OCI-LY1 (cell line): ENCODE data around the gene SMYD3.

Experiments used
- H2AFZ ChIP-seq: fragments of 200-600 bp; sonication (generic), shearing (Covaris generic); 2 replicates; pipeline ENCODE4 v1.6.0; 2014; ENCODE audit warnings: antibody characterized with exemption, mild to moderate bottlenecking, low read length
- H3F3A ChIP-seq: fragments of 200-600 bp; sonication (generic), shearing (Covaris generic); 2 replicates; pipeline ENCODE4 v1.6.0; 2014; ENCODE audit warnings: mild to moderate bottlenecking, antibody characterized with exemption, low read length, moderate library complexity; ENCODE audit not compliant: insufficient read depth
- H3K27ac ChIP-seq: fragments of 200-600 bp; sonication (generic); 2 replicates; pipeline ENCODE4 v1.5.1; 2014; ENCODE audit warnings: low read length, mixed run types, mild to moderate bottlenecking, low read depth; ENCODE audit not compliant: poor library complexity, severe bottlenecking
- H3K27me3 ChIP-seq: fragments of 200-600 bp; sonication (generic); 2 replicates; pipeline ENCODE4 v1.6.0; 2014; ENCODE audit warnings: antibody characterized with exemption, mild to moderate bottlenecking, low read length, moderate library complexity; ENCODE audit not compliant: insufficient read depth
- H3K36me3 ChIP-seq: fragments of 200-600 bp; sonication (generic); 2 replicates; pipeline ENCODE4 v1.6.1; 2014; ENCODE audit warnings: mild to moderate bottlenecking, antibody characterized with exemption, low read length, moderate library complexity, mixed read lengths; ENCODE audit not compliant: insufficient read depth
- H3K4me1 ChIP-seq: fragments of 200-600 bp; sonication (generic); 2 replicates; pipeline ENCODE4 v1.5.1; 2014; ENCODE audit warnings: mild to moderate bottlenecking, low read length, moderate library complexity; ENCODE audit not compliant: insufficient read depth, severe bottlenecking
- H3K4me2 ChIP-seq: fragments of 200-600 bp; sonication (generic), shearing (Covaris generic); 2 replicates; pipeline ENCODE4 v1.6.1; 2014; ENCODE audit warnings: low read length
- H3K4me3 ChIP-seq: fragments of 200-600 bp; sonication (generic); 2 replicates; pipeline ENCODE4 v1.5.1; 2014; ENCODE audit warnings: low read length, low read depth, mild to moderate bottlenecking, mixed read lengths; ENCODE audit not compliant: poor library complexity, severe bottlenecking
- H3K79me2 ChIP-seq: fragments of 200-600 bp; shearing (Covaris generic); 2 replicates; pipeline ENCODE4 v1.6.1; 2016; ENCODE audit warnings: mixed run types, low read length, mixed read lengths; ENCODE audit not compliant: insufficient read depth
- H3K9ac ChIP-seq: fragments of 200-600 bp; sonication (generic), shearing (Covaris generic); 2 replicates; pipeline ENCODE4 v1.6.1; 2014; ENCODE audit warnings: mild to moderate bottlenecking, low read length, mixed read lengths
- H3K9me2 ChIP-seq: fragments of 200-600 bp; sonication (generic), shearing (Covaris generic); 2 replicates; pipeline ENCODE4 v1.6.1; 2014; ENCODE audit warnings: low read depth, mild to moderate bottlenecking, low read length, mixed read lengths
- H3K9me3 ChIP-seq: fragments of 200-600 bp; shearing (Covaris generic); 2 replicates; pipeline ENCODE4 v1.6.1; 2014; ENCODE audit warnings: low read length, mixed read lengths
- H4K20me1 ChIP-seq: fragments of 200-600 bp; sonication (generic), shearing (Covaris generic); 2 replicates; pipeline ENCODE4 v1.6.0; 2016; ENCODE audit warnings: mild to moderate bottlenecking, low read length; ENCODE audit not compliant: insufficient read depth
- CTCF ChIP-seq: fragments of 200-600 bp; sonication (generic), shearing (Covaris generic); IDR thresholded peaks from 2 replicates; pipeline ENCODE4 v1.5.1; 2017; ENCODE audit warnings: mild to moderate bottlenecking, antibody characterized with exemption, low read length, moderate library complexity, mixed read lengths
- EZH2 ChIP-seq: fragments of 200-600 bp; sonication (generic), shearing (Covaris generic); IDR thresholded peaks from 2 replicates; pipeline ENCODE4 v1.8.0; 2017; ENCODE audit warnings: borderline replicate concordance, mixed run types, mild to moderate bottlenecking, antibody characterized with exemption, low read length, moderate library complexity, mixed read lengths

The SMYD3 gene

GRCh38 chr1:246189126-246189525 is 318.0 kb downstream of the SMYD3 start:
- H3K4me1 ChIP-seq = no peaks in the 10 kb centered on the region
- H3F3A ChIP-seq = no peaks in the 10 kb centered on the region
- no peaks in the 10 kb centered on the region for H3K27me3 ChIP-seq
- no peak for TF ChIP-seq EZH2
- TF ChIP-seq CTCF = no peak
- no peak overlapping the region for H2AFZ ChIP-seq
- H3K9me3 ChIP-seq = no peaks in the 10 kb centered on the region
- H3K27ac ChIP-seq = no peak overlapping the region
- H3K9ac ChIP-seq = no peak overlapping the region
- no peak overlapping the region for H3K4me2 ChIP-seq
- H3K79me2 ChIP-seq = no peaks in the 10 kb centered on the region
- H3K4me3 ChIP-seq = no peak overlapping the region
- H3K9me2 ChIP-seq = no peaks in the 10 kb centered on the region
- no peaks in the 10 kb centered on the region for H3K36me3 ChIP-seq
- no peaks in the 10 kb centered on the region for H4K20me1 ChIP-seq

- Histone ChIP-seq H2AFZ (no peak overlapping the region), H3K4me3 (no peak overlapping the region), H3K27ac (no peak overlapping the region), H3K9ac (no peak overlapping the region), H3K36me3 (no peaks in the 10 kb centered on the region), H3K4me1 (no peaks in the 10 kb centered on the region), H3F3A (no peaks in the 10 kb centered on the region), H3K9me2 (no peaks in the 10 kb centered on the region), H3K9me3 (no peaks in the 10 kb centered on the region), H3K79me2 (no peaks in the 10 kb centered on the region), H4K20me1 (no peaks in the 10 kb centered on the region), H3K4me2 (no peak overlapping the region), H3K27me3 (no peaks in the 10 kb centered on the region)
- TF ChIP-seq EZH2 = no peak
- no peak for TF ChIP-seq CTCF
Measured at GRCh38 chr1:246187834-246188372, 319.2 kb downstream of the SMYD3 start.

GRCh38 chr1:246184503-246184902 is 322.6 kb downstream of the SMYD3 start:
- H3K36me3 ChIP-seq = no peaks in the 10 kb centered on the region
- TF ChIP-seq CTCF = no peak
- H3F3A ChIP-seq = no peaks in the 10 kb centered on the region
- no peak overlapping the region for H3K9ac ChIP-seq
- no peaks in the 10 kb centered on the region for H3K27me3 ChIP-seq
- H3K79me2 ChIP-seq = no peaks in the 10 kb centered on the region
- H3K9me2 ChIP-seq = no peaks in the 10 kb centered on the region
- H3K27ac ChIP-seq = no peak overlapping the region
- H3K4me1 ChIP-seq = no peaks in the 10 kb centered on the region
- no peak overlapping the region for H2AFZ ChIP-seq
- no peaks in the 10 kb centered on the region for H3K9me3 ChIP-seq
- H3K4me2 ChIP-seq = no peak overlapping the region
- no peak overlapping the region for H3K4me3 ChIP-seq
- no peaks in the 10 kb centered on the region for H4K20me1 ChIP-seq
